CD4-positive, alpha-beta T cell treated with Interleukin-4 for 4 hours (primary cell): ENCODE data around the gene MAP2K6.

Source experiments
- DNase-seq: peaks from one replicate; pipeline ENCODE4 v3.0.0-alpha.2; 2020

MAP2K6 gene

GRCh38 chr17:69588316-69588715 lies 173.8 kb downstream of the MAP2K6 start:
- no peak for DNase-seq

DNA sequence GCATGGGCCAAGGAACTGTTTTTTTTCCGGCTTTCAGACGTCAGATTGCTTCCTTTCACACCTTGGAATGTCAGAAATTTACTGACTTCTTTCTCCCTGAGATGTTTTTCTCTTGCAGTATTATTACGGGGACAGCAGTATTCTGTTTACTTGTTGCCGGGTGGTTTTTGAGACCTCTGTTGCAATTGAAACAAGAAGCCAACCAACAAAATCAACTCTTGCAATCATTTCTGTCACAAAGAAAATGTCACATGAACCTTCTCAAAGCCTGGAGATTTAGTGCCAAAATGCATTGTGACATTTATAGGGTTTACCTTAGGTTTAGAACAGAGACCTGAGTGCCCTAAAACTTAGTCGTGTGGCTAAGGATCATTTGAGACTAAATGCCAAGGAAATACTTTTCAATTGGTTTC lies 174.3 kb downstream of the MAP2K6 start:
- no peak for DNase-seq

- DNase-seq, result no peak
These were observed 176.2 kb downstream of the MAP2K6 start for GRCh38 chr17:69590671-69591070.

GRCh38 chr17:69592692-69593350 lies 178.3 kb downstream of the MAP2K6 start:
- no peak for DNase-seq

DNA sequence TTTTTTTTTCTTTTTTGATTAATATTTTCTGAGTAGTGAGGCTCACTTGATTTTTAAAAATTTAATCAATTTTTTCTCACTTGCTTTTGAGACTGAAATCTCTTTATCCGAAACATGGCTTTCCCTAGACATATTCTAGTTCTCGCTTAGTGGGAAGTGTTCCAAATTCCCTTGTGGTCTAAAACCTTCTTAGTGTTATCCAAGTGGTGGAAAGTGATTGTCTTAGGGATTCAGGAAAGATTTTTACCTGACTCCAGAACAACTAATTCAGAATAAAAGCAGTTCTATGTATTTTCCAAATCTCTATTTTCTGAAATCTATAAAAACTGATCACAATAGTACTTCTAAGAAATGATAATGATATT lies 178.8 kb downstream of the MAP2K6 start:
- DNase-seq, result no peak

DNA sequence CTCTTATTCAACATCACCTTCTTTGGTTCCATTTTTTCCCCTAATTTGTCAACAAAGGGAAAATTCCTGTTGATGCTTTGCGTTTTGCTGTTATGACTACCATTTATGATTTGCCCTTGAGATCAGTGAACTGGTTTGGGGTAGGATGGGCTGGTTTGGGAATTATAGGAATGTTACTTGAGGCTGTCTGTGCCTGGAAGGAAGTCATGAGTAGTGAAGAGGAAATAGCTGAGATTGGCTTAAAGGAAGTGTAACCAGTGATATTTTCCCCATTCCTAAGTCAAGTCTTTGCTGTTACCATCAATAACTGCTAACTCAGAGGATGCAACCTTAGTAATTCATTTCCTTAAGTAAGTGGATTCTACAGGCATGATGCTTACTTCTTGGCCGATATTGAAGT lies 179.2 kb downstream of the MAP2K6 start:
- DNase-seq, result no peak

DNA sequence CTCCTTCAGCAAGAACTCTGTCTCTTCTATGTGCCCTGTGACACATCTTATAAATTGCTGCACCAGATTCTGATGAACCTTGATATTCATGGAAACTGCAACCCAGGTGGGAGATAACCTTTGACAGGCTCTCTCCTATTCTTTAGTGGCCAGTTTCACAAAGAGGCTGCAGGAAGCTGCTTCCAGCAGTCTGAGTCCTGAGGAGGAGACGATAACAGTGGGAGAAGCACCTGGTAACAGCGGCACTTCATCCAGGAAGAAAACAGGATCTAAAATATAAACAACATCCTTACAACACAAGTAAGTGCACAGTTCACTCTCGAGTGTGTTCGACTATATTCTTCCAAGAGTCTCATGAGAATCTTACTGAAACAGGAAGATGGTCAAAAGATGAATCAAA lies 180.1 kb downstream of the MAP2K6 start:
- no peak for DNase-seq

GRCh38 chr17:69596141-69596540 lies 181.6 kb downstream of the MAP2K6 start:
- DNase-seq, result no peak

- no peak for DNase-seq
These were observed 183.6 kb downstream of the MAP2K6 start for GRCh38 chr17:69597898-69598692.

GRCh38 chr17:69602972-69603371 lies 188.5 kb downstream of the MAP2K6 start:
- peak; percentile 3 for DNase-seq
